GM12878 (cell line): ENCODE measurements around the gene KIF5C. TPM values are rescaled to one million over a fixed set of nuclear protein-coding genes. Genes with fewer than 3 reads are reported as not detected.

ENCODE experiments used
- ATAC-seq: fragments of 200-7000 bp; cut with Tn5 transposase; 3 replicates; pipeline ENCODE4 v1.9.1; 2020; ENCODE audit warnings: mild to moderate bottlenecking, moderate library complexity
- BruUV-seq: library from RNA; stranded (reverse); fragments of 400-500 nt; replicated peaks from 2 replicates; lab custom pipeline; 2021; lab: Mats Ljungman, UMichigan
- CTCF ChIA-PET: fragments of 300-600 bp; sonication (Branson Sonifier 250); formaldehyde crosslinking; extraction: SDS; loops from one replicate; lab custom pipeline; 2021; ENCODE audit warnings: inconsistent platforms; lab: Yijun Ruan, JAX
- POLR2A ChIA-PET: fragments of 350-600 bp; formaldehyde crosslinking; extraction: SDS; loops from one replicate; lab custom pipeline; 2021; ENCODE audit warnings: inconsistent platforms; lab: Charles Lee
- RAD21 ChIA-PET: fragments of 300-600 bp; sonication (Branson Sonifier 250); formaldehyde crosslinking; loops from one replicate; lab custom pipeline; 2023; ENCODE audit warnings: antibody characterized with exemption; ENCODE audit not compliant: unreplicated experiment; lab: Charles Lee
- SMC1A ChIA-PET: fragments of 300-600 bp; sonication (Branson Sonifier 250); formaldehyde crosslinking; loops from one replicate; lab custom pipeline; 2023; ENCODE audit not compliant: unreplicated experiment, uncharacterized antibody; lab: Charles Lee
- DNase-seq: peaks from one replicate; pipeline ENCODE4 v3.0.0-alpha.2; 2011; ENCODE audit warnings: low read depth, low spot score
- FAIRE-seq: peaks from 3 replicates; lab custom pipeline; 2011; peaks lifted over from hg19 to GRCh38; lab: Jason Lieb, UNC
- H2AFZ ChIP-seq: 2 replicates; pipeline ENCODE4 v1.6.0; 2011; ENCODE audit warnings: low read depth, low read length, control low read depth; ENCODE audit not compliant: control insufficient read depth
- H3K27ac ChIP-seq: 2 replicates; pipeline ENCODE4 v1.5.1; 2011; ENCODE audit warnings: control low read depth; ENCODE audit not compliant: control insufficient read depth, insufficient read depth
- H3K27me3 ChIP-seq, 2 experiments: replicated peaks in 1 of 2; 2 replicates each; pipeline versions ENCODE4 v1.6.0 to v1.6.1; 2011; ENCODE audit warnings: low read length in 1 of 2; ENCODE audit not compliant: control insufficient read depth in 2 of 2, insufficient read depth in 2 of 2
- H3K36me3 ChIP-seq, 2 experiments: 2 replicates each; pipeline ENCODE4 v1.5.1; 2011; ENCODE audit warnings: low read length in 1 of 2; ENCODE audit not compliant: control insufficient read depth in 2 of 2, insufficient read depth in 2 of 2
- H3K4me1 ChIP-seq: 2 replicates; pipeline ENCODE4 v1.6.1; 2011; ENCODE audit warnings: mild to moderate bottlenecking, low read length, moderate library complexity, mixed read lengths; ENCODE audit not compliant: control insufficient read depth, insufficient read depth
- H3K4me2 ChIP-seq: 2 replicates; pipeline ENCODE4 v1.6.0; 2011; ENCODE audit warnings: control low read depth; ENCODE audit not compliant: control insufficient read depth, insufficient read depth
- H3K4me3 ChIP-seq: fragments of 200-600 bp; sonication (generic); 2 replicates; pipeline ENCODE4 v1.5.1; 2016
- H3K79me2 ChIP-seq: 2 replicates; pipeline ENCODE4 v1.6.0; 2011; ENCODE audit warnings: low read length; ENCODE audit not compliant: control insufficient read depth, insufficient read depth
- H3K9ac ChIP-seq: 2 replicates; pipeline ENCODE4 v1.8.0; 2011; ENCODE audit warnings: low read length, control low read depth, mixed read lengths; ENCODE audit not compliant: control insufficient read depth, insufficient read depth
- H3K9me3 ChIP-seq: replicated peaks from 3 replicates; pipeline ENCODE4 v1.5.1; 2011; ENCODE audit warnings: mild to moderate bottlenecking, low read length; ENCODE audit not compliant: control insufficient read depth, insufficient read depth
- H4K20me1 ChIP-seq: 2 replicates; pipeline ENCODE4 v1.6.0; 2011; ENCODE audit not compliant: control insufficient read depth, insufficient read depth
- CHD4 ChIP-seq: fragments of 200-600 bp; sonication (generic); IDR thresholded peaks from 2 replicates; pipeline ENCODE4 v1.6.1; 2016; ENCODE audit warnings: mild to moderate bottlenecking
- ESRRA ChIP-seq: IDR thresholded peaks from 2 replicates; pipeline ENCODE4 v1.6.1; 2012; ENCODE audit warnings: mild to moderate bottlenecking, low read length, improper control_type of control experiment
- FOXK2 ChIP-seq: fragments of 450-650 bp; IDR thresholded peaks from 2 replicates; pipeline ENCODE4 v1.6.1; 2017; ENCODE audit warnings: mild to moderate bottlenecking, moderate library complexity
- HCFC1 ChIP-seq: fragments of 150-350 bp; IDR thresholded peaks from 2 replicates; pipeline ENCODE4 v1.6.1; 2014; ENCODE audit warnings: low read length
- RAD51 ChIP-seq: fragments of 450-650 bp; IDR thresholded peaks from 2 replicates; pipeline ENCODE4 v1.6.1; 2016; ENCODE audit warnings: moderate library complexity, mild to moderate bottlenecking, inconsistent platforms
- SMC3 ChIP-seq: IDR thresholded peaks from 2 replicates; pipeline ENCODE4 v1.6.1; 2011; ENCODE audit warnings: low read length, improper control_type of control experiment, borderline replicate concordance
- TCF7 ChIP-seq: IDR thresholded peaks from 2 replicates; pipeline ENCODE4 v1.6.1; 2014; ENCODE audit warnings: antibody characterized with exemption, borderline replicate concordance
- WGBS: methylation state at CpG from one replicate; pipeline ENCODE4 v1.1.6; 2016; ENCODE audit warnings: low lambda C conversion rate; ENCODE audit not compliant: insufficient replicate concordance, insufficient coverage; ENCODE audit errors: missing lambda C conversion rate; 5-methylcytosine and 5-hydroxymethylcytosine counted together
- in situ Hi-C: fragments of 300-500 bp; cut with MboI; formaldehyde crosslinking; loops from 9 replicates; pipeline ENCODE4 v1.14.3; 2018; ENCODE audit warnings: mixed read lengths
- intact Hi-C: fragments of 100-400 bp; cut with micrococcal nuclease; formaldehyde crosslinking; loops from one replicate; pipeline ENCODE4 v1.14.2; 2022; ENCODE audit not compliant: unreplicated experiment
- polyA plus RNA-seq, 11 experiments: library from polyadenylated mRNA; depleted of rRNA in 4 of 11; unstranded in 6 of 11; stranded (reverse) in 5 of 11; fragments of >200 nt; fragmentation: Nextera tagmentation in 4 of 11; fragmentation: Illumina TruSeq in 1 of 11; extraction: Ambion mirVana in 4 of 11; extraction: Trizol in 1 of 11; gene quantifications; 1 replicate in 1 of 11; 2 replicates in 10 of 11; pipeline versions ENCODE4 v1.2.1 to v1.2.3, GENCODE V29; 2011 to 2016; ENCODE audit warnings: inconsistent platforms in 2 of 11, missing spikeins in 2 of 11, low read depth in 1 of 11
- total RNA-seq, 4 experiments: library from RNA; depleted of rRNA in 3 of 4; stranded (reverse); fragments of >200 nt in 3 of 4; fragmentation: Illumina TruSeq in 1 of 4; extraction: Trizol in 1 of 4; gene quantifications; 2 replicates each; pipeline versions ENCODE4 v1.2.1 to v1.2.3, GENCODE V29; 2013 to 2021
- TF ChIP-seq, protein P1 (sequence below): fragments of 450-650 bp; IDR thresholded peaks from 2 replicates; pipeline ENCODE4 v1.6.1; 2014; ENCODE audit warnings: mild to moderate bottlenecking
- TF ChIP-seq, protein P2 (sequence below): IDR thresholded peaks from 2 replicates; pipeline ENCODE4 v1.6.1; 2011; ENCODE audit warnings: low read depth, mild to moderate bottlenecking, low read length, moderate library complexity, borderline replicate concordance; ENCODE audit errors: extremely low read depth
- TF ChIP-seq, protein P3 (sequence below): IDR thresholded peaks from 2 replicates; pipeline ENCODE4 v1.6.1; 2012; ENCODE audit warnings: improper control_type of control experiment, low read depth, low read length; ENCODE audit not compliant: insufficient replicate concordance

The KIF5C gene
- total and polyA plus RNA-seq, 10 of the 15 experiments (the other 5 are each of a cell fraction or from before 2014, with no cell fraction given): 0.08 to 0.49 (median 0.24) TPM

DNA sequence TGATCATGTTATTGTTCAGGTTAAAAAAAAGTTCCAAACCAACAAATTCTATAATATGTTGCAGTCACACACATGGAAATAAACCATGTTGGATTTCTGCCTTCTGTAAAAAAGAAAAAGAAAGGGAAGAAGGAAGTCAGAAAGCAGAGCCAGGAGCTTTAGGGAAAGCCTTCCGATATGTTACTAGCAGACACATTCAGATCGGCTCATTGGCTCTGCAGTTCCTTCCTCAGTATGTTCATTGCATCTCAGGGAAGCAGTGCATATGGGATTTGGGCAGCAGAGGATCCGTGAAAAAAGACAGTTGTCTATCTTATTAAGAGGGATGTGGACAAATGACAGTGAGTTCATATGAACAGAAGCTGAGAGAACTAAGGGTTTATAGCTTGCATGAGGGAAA is 68.1 kb downstream of the KIF5C start:
- TF ChIP-seq, protein P1, sequence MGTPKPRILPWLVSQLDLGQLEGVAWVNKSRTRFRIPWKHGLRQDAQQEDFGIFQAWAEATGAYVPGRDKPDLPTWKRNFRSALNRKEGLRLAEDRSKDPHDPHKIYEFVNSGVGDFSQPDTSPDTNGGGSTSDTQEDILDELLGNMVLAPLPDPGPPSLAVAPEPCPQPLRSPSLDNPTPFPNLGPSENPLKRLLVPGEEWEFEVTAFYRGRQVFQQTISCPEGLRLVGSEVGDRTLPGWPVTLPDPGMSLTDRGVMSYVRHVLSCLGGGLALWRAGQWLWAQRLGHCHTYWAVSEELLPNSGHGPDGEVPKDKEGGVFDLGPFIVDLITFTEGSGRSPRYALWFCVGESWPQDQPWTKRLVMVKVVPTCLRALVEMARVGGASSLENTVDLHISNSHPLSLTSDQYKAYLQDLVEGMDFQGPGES: no peak
- TF ChIP-seq SMC3 (no peak), FOXK2 (no peak), ESRRA (no peak), RAD51 (no peak), CHD4 (no peak), TCF7 (no peak), HCFC1 (no peak)
- TF ChIP-seq, protein P2, sequence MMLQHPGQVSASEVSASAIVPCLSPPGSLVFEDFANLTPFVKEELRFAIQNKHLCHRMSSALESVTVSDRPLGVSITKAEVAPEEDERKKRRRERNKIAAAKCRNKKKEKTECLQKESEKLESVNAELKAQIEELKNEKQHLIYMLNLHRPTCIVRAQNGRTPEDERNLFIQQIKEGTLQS: no peak
- TF ChIP-seq, protein P3, sequence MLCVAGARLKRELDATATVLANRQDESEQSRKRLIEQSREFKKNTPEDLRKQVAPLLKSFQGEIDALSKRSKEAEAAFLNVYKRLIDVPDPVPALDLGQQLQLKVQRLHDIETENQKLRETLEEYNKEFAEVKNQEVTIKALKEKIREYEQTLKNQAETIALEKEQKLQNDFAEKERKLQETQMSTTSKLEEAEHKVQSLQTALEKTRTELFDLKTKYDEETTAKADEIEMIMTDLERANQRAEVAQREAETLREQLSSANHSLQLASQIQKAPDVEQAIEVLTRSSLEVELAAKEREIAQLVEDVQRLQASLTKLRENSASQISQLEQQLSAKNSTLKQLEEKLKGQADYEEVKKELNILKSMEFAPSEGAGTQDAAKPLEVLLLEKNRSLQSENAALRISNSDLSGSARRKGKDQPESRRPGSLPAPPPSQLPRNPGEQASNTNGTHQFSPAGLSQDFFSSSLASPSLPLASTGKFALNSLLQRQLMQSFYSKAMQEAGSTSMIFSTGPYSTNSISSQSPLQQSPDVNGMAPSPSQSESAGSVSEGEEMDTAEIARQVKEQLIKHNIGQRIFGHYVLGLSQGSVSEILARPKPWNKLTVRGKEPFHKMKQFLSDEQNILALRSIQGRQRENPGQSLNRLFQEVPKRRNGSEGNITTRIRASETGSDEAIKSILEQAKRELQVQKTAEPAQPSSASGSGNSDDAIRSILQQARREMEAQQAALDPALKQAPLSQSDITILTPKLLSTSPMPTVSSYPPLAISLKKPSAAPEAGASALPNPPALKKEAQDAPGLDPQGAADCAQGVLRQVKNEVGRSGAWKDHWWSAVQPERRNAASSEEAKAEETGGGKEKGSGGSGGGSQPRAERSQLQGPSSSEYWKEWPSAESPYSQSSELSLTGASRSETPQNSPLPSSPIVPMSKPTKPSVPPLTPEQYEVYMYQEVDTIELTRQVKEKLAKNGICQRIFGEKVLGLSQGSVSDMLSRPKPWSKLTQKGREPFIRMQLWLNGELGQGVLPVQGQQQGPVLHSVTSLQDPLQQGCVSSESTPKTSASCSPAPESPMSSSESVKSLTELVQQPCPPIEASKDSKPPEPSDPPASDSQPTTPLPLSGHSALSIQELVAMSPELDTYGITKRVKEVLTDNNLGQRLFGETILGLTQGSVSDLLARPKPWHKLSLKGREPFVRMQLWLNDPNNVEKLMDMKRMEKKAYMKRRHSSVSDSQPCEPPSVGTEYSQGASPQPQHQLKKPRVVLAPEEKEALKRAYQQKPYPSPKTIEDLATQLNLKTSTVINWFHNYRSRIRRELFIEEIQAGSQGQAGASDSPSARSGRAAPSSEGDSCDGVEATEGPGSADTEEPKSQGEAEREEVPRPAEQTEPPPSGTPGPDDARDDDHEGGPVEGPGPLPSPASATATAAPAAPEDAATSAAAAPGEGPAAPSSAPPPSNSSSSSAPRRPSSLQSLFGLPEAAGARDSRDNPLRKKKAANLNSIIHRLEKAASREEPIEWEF: no peak
- 42% methylated on average over 3 of the region's 3 CpGs for WGBS
- H2AFZ ChIP-seq: no peak overlapping the region
- FAIRE-seq (no peak), ATAC-seq (no peak), DNase-seq (no peak)
- no peaks in the 10 kb centered on the region for H3K79me2 ChIP-seq
- ChIA-PET POLR2A (no interaction called here), RAD21 (no interaction called here), CTCF (no interaction called here), SMC1A (no interaction called here)
- H3K36me3 ChIP-seq: no peaks in the 10 kb centered on the region
- no peaks in the 10 kb centered on the region; the same call in 2 of the 3 replicates for H3K9me3 ChIP-seq
- intact Hi-C loops: no loop called here
- no peak overlapping the region for H3K27ac ChIP-seq
- H3K4me1 ChIP-seq: no peaks in the 10 kb centered on the region
- no peak overlapping the region for H3K9ac ChIP-seq
- no peaks in the 10 kb centered on the region for H4K20me1 ChIP-seq
- no peak overlapping the region for H3K4me2 ChIP-seq
- no peak overlapping the region for H3K4me3 ChIP-seq
- BruUV-seq: no TSS peak
- H3K27me3 ChIP-seq: no peaks in the 10 kb centered on the region
- in situ Hi-C loops: no loop called here
